Kidney capillary endothelial cell (primary cell): Measurements from ENCODE around the gene UBB.

Source experiments
- DNase-seq: peaks from one replicate; pipeline ENCODE4 v3.0.0-alpha.2; 2018; ENCODE audit warnings: low spot score

Gene UBB

DNA sequence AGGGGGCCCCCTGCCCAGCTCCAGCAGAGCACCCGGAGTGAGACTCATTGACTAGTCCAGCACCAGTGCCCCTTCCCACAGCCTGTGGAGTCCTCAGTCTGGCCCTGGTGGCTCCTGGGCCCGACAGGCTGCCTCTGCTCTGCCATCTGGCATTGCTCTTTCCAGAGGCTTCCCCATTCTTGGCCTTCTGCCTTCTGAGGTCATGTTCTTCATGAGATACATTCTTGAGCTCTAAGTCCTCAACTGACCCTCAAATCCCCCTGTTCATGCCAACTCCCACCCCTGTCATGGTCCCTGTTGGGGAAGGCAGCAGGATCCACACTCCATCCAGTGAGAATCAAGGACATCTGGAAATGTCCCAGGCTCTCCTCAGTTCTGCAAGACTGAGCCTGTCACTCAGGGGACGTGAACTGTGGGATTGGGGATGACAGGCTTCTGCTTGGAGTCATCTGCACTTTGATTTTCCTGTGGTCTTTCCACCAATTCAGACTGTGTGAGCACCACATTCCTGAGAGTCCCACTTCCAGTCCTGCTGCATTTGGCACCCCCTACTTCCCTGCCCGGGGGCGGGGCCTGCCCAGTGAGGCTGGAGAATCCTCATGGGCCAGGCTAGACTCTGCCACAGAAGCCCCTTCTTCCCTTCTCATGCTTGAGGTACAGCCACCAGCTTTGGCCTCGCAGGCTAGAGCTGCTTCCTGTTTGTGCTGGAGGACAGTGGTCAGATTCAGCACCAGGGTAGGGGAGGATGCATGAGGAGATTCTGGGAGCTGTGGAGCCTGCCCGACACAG lies 37.2 kb downstream of the UBB start:
- no peak for DNase-seq

GRCh38 chr17:16418685-16419068 lies 37.8 kb downstream of the UBB start:
- DNase-seq, result no peak

- DNase-seq, result no peak
Observed at GRCh38 chr17:16419074-16419928, 38.4 kb downstream of the UBB start.

DNA sequence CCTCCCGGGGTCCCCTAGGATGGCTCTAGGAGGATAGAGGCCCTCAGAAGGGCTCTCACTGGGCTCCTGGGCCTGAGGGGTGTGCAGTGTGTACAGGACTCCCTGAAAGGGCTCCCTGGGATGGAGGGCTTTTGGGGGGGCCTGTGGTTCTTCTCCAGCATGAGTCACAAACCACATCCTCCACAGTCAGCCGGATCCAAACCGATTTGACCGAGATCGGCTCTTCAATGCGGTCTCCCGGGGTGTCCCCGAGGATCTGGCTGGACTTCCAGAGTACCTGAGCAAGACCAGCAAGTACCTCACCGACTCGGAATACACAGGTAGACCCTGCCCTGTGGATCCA lies 39.0 kb downstream of the UBB start:
- no peak for DNase-seq

- no peak for DNase-seq
Observed at GRCh38 chr17:16422416-16422815, 41.5 kb downstream of the UBB start.

DNA sequence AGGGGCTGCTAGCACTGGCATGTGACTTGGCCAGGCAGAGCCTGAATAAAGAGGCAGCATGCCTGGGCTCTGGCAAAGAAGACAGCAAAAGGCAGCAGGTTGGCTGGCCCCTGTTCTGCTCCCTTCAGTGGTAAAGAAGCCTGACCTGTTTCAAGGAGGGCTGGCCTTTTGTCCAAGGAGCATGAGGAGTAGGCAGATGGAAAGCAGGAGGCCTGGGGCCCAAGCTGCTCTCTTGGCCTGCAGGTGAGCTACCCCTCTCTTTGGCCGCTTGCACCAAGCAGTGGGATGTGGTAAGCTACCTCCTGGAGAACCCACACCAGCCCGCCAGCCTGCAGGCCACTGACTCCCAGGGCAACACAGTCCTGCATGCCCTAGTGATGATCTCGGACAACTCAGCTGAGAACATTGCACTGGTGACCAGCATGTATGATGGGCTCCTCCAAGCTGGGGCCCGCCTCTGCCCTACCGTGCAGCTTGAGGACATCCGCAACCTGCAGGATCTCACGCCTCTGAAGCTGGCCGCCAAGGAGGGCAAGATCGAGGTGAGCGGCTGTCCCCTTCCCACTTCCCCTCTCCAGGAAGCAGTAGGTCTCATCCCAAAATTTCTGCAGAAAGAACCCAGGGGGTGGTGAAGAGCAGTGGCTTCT lies 42.5 kb downstream of the UBB start:
- no peak for DNase-seq

DNA sequence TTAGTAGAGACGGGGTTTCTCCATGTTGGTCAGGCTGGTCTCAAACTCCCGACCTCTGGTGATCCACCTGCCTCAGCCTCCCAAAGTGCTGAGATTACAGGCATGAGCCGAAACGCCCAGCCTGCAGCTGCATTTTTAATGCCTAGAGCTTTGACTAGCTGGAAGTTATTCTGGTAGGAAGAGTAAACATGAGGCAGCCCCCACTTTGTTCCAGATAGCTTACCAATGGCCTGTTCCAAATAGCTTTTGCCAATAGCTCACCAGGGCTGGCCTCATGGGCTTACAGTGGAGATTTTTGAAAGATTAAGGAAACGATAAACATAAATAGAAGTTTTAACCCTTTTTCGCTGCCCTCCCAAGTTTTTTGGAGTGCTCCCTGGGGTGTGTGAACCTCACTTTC lies 44.3 kb downstream of the UBB start:
- no peak for DNase-seq

GRCh38 chr17:16425698-16426659 lies 45.1 kb downstream of the UBB start:
- no peak for DNase-seq

- DNase-seq, result no peak
Observed at GRCh38 chr17:16427020-16427419, 46.1 kb downstream of the UBB start.

DNA sequence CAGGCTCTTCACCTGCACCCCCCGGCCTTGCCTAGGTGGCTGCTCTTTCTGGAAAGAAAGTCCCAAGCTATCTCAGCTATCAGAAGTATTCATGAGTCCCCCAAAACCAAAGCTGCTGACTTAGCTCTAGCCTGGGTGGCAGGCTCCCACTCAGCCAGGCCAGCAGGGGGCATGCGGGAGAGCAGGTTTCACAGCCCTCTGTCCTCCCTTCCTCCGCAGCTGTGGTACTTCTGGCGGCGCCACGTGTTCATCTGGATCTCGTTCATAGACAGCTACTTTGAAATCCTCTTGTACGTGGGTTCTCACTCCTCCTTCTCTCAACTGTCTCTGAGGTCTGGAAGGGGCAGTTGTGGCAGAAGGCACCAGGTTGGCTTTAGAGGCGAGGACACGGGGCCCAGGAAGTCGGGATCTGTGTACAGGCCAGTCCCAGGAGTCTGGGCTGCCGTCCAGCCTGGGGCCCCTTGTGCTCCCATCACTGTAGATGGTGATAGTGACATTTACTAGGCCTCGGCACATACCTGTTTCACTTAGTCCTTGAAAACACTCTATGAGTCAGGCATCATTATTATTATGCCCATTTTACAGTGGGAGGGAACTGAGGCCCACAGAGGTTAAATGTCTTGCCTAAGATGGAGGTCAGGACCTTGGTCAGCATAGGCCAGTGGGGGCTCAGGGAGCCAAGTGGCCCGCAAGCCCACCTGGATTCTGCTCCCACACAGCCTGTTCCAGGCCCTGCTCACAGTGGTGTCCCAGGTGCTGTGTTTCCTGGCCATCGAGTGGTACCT lies 47.4 kb downstream of the UBB start:
- no peak for DNase-seq

- DNase-seq, result no peak
Observed at GRCh38 chr17:16429083-16429482, 48.2 kb downstream of the UBB start.

DNA sequence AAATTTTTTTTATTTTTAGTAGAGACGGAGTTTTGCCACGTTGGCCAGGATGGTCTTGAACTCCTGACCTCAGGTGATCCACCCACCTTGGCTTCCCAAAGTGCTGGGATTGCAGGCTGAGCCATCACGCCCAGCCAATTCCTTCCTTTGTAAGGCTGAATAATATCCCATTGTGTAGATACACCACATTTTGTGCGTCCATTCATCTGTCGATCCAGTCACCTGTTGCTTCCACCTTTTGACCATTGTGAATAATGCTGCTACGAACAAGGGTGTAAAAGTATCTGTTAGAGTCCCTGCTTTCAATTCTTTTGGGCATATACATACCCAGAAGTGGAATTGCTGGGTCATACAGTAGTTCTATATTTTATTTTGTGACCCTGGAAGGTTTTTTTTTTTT lies 49.8 kb downstream of the UBB start:
- DNase-seq, result no peak

DNA sequence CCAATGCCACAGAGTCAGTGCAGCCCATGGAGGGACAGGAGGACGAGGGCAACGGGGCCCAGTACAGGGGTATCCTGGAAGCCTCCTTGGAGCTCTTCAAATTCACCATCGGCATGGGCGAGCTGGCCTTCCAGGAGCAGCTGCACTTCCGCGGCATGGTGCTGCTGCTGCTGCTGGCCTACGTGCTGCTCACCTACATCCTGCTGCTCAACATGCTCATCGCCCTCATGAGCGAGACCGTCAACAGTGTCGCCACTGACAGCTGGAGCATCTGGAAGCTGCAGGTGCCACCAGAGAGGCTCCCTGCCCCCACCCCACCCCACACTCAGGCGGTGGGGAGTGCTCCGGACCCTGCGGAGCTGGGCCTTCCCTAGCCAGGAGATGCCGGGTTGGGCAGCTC lies 51.1 kb downstream of the UBB start:
- DNase-seq, result no peak
